ENCODE results near the gene TSPAN32. TPM values are rescaled to one million over a fixed set of nuclear protein-coding genes. Genes with fewer than 3 reads are reported as not detected.

The TSPAN32 gene
- total RNA-seq (2013; cell fraction: nucleolus; rRNA removed) = 0.52 and 0.76 TPM in 2 replicates
- total RNA-seq (2014; rRNA removed) (not detected in 2 replicates), total RNA-seq (2014; rRNA removed; fragmentation: Illumina TruSeq; extraction: Trizol) (not detected in 2 replicates), total RNA-seq (2021) (not detected in 2 replicates), polyA plus RNA-seq (2011; rRNA removed) (0.09 TPM in 1 of 2 replicates, not detected in the other), polyA plus RNA-seq (2014; fragmentation: Illumina TruSeq; extraction: Trizol) (not detected in 2 replicates), polyA plus RNA-seq (2014; fragmentation: Nextera tagmentation; extraction: Ambion mirVana) (not detected), polyA plus RNA-seq (2014; rRNA removed) (0.08 TPM in 1 of 2 replicates, not detected in the other), polyA plus RNA-seq (2016; fragmentation: Nextera tagmentation; extraction: Ambion mirVana) (under 1 TPM in 1 of 2 experiments, not detected in 1; 0.08 TPM), polyA minus RNA-seq (2011; rRNA and poly(A)+ RNA removed) (not detected in 2 replicates), Bru-seq, nascent RNA (not detected), BruChase-seq, experiment 1, labeled RNA remaining after a 6-hour chase (not detected), BruChase-seq, experiment 2, labeled RNA remaining after a 2-hour chase (not detected)
- polyA plus RNA-seq (2011; ENCODE audit: low read depth) = not detected
- polyA plus RNA-seq (2011; cell fraction: cytosol; rRNA removed) = 0.08 and 0.22 TPM in 2 replicates
- polyA plus RNA-seq (2011; cell fraction: nucleus; rRNA removed) = 1.0 and 1.5 TPM in 2 replicates
- polyA plus RNA-seq (2012) = not detected in 2 replicates
- not detected in 2 replicates for polyA minus RNA-seq (2011; cell fraction: cytosol; rRNA and poly(A)+ RNA removed)
- polyA minus RNA-seq (2011; cell fraction: nucleus; rRNA and poly(A)+ RNA removed) = 0.12 TPM in 1 of 2 replicates, not detected in the other
- long read RNA-seq, experiment 1 = 0 reads
- long read RNA-seq, experiment 2 = 0 reads

DNA sequence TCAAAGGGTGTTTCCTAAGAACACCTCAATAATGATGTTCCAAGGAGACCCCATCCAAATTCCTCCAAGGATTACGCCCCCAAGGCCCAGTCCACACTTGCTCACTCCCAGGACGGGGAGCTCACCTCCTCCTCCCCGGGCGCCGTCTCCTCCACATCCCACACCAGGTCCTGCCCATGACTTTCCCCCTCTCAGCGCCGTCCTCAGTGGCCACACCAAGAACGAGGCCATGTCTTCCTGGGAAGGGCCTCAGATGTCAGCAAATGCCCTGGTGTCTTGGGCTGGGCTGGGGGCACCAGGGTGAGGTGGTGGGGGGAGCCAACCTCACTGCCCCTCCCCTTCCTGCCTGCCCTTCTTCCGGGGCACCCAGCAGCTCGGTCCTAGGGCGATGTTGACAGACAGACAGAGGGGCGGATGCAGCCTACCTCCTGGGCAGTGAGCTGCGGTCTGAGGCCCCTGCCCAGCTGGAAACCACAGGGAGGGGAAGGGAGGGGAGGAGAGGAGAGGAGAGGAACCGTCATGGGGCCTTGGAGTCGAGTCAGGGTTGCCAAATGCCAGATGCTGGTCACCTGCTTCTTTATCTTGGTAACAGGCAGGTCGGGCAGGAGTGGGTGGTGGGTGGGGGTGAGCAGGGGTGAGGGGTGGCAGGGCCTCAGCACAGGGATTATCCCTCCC lies at the start of gene TSPAN32, which contains the start of gene C11orf21:
Gene TSPAN32 (plus strand): TSS at position 383 of the 675 bp plus-strand sequence. CDS start 137 bp downstream, at position 520.
Gene C11orf21 (minus strand): TSS at position 288 of the 675 bp plus-strand sequence. CDS start 110 bp downstream, at position 178.
- SMC1A ChIA-PET (ENCODE audit: uncharacterized antibody, unreplicated experiment) = interaction anchor here (1.1 kb wide), 1 partner anchor 119 kb away, joined by 4 read pairs; no protein-coding TSS in a partner anchor
- BruUV-seq (replicated peaks) = no TSS peak
- under 1% methylated on average over 16 of the region's 16 CpGs for WGBS (ENCODE audit: insufficient coverage, insufficient replicate concordance, low lambda C conversion rate, missing lambda C conversion rate)
- no peak within 1 kb of the TSS for H3K4me3 ChIP-seq
- ATAC-seq (no peak), DNase-seq (ENCODE audit: low read depth, low spot score) (no peak), FAIRE-seq (no peak)
- POLR2A ChIA-PET = no interaction called here
- no peak within 1 kb of the TSS for H3K4me2 ChIP-seq (ENCODE audit: control insufficient read depth, insufficient read depth)
- no peaks in the 10 kb centered on the region for H3K79me2 ChIP-seq (ENCODE audit: control insufficient read depth, insufficient read depth, low read length)
- no peak within 1 kb of the TSS for H2AFZ ChIP-seq (ENCODE audit: control insufficient read depth, low read depth, low read length)
- H3K9me3 ChIP-seq (replicated peaks; ENCODE audit: control insufficient read depth, insufficient read depth, low read length) = no peaks in the 10 kb centered on the region
- RAD21 ChIA-PET (ENCODE audit: unreplicated experiment) = interaction anchor here (7.3 kb wide), 1 partner anchor 119 kb away, joined by 187 read pairs; no protein-coding TSS in a partner anchor
- H3K4me1 ChIP-seq (ENCODE audit: control insufficient read depth, insufficient read depth, low read length) = no peaks in the 10 kb centered on the region
- in situ Hi-C loops (cut with MboI) = no loop called here
- H4K20me1 ChIP-seq (ENCODE audit: control insufficient read depth, insufficient read depth) = no peaks in the 10 kb centered on the region
- H3K9ac ChIP-seq (ENCODE audit: control insufficient read depth, insufficient read depth, low read length) = no peak within 1 kb of the TSS
- intact Hi-C loops (cut with micrococcal nuclease; ENCODE audit: unreplicated experiment) = no loop called here
- no peaks in the 10 kb centered on the region for H3K36me3 ChIP-seq (ENCODE audit: control insufficient read depth in 2 of 2, insufficient read depth in 2 of 2, low read length in 1 of 2)
- no peak within 1 kb of the TSS for H3K27ac ChIP-seq (ENCODE audit: control insufficient read depth, insufficient read depth)
- no peak for TF ChIP-seq ZBED1 (IDR thresholded peaks at IDR 0.05; ENCODE audit: borderline replicate concordance)
- no peak for TF ChIP-seq HSF1 (IDR thresholded peaks at IDR 0.05; ENCODE audit: low read depth, low read length)
- TF ChIP-seq STAT3 (IDR thresholded peaks at IDR 0.05; ENCODE audit: low read depth, low read length) = no peak
- TF ChIP-seq CBX3 (IDR thresholded peaks at IDR 0.05; ENCODE audit: borderline replicate concordance, low read depth) = no peak
- no peak for TF ChIP-seq PAX8 (IDR thresholded peaks at IDR 0.05)
- TF ChIP-seq ZSCAN29 (IDR thresholded peaks at IDR 0.05) = no peak
- CTCF ChIA-PET = interaction anchor here (0.5 to 11.0 kb wide), 3 partner anchors 118 to 659 kb away, joined by 3 to 271 read pairs (median 4); no protein-coding TSS in a partner anchor
- no peaks in the 10 kb centered on the region; a peak in 1 of 4 replicates for H3K27me3 ChIP-seq (replicated peaks in 1 of 2; ENCODE audit: control insufficient read depth in 2 of 2, insufficient read depth in 2 of 2, low read length in 1 of 2)

Measured in GM12878 (cell line).